Measurements from ENCODE around the gene ATP13A4. TPM values are rescaled to one million over a fixed set of nuclear protein-coding genes. Genes with fewer than 3 reads are reported as not detected.

ATP13A4 gene
- total RNA-seq, 1 donor from 2014 or later = 13.0 TPM

- TF ChIP-seq CTCF (IDR thresholded peaks at IDR 0.05) (no peak), POLR2AphosphoS5 (IDR thresholded peaks at IDR 0.05; ENCODE audit: insufficient read depth in 1 of 2, low read depth in 1 of 2) (no peak), POLR2A (IDR thresholded peaks at IDR 0.05) (no peak)
- no peaks in the 10 kb centered on the region for H3K4me1 ChIP-seq
- DNase-seq (ENCODE audit: extremely low spot score in 2 of 2) = no peak
- no peak overlapping the region for H3K27ac ChIP-seq
- no peaks in the 10 kb centered on the region for H3K27me3 ChIP-seq
- H3K9me3 ChIP-seq = no peaks in the 10 kb centered on the region
- intact Hi-C loops (cut with DNase I) = no loop called here
- no peaks in the 10 kb centered on the region for H3K36me3 ChIP-seq
- no peak overlapping the region for H3K4me3 ChIP-seq
These were observed 154.4 kb downstream of the ATP13A4 start for GRCh38 chr3:193400304-193400703.

- DNase-seq (ENCODE audit: extremely low spot score in 2 of 2) = no peak
- Histone ChIP-seq H3K27ac (no peak overlapping the region), H3K27me3 (no peaks in the 10 kb centered on the region), H3K4me3 (no peak overlapping the region), H3K9me3 (no peaks in the 10 kb centered on the region), H3K4me1 (no peaks in the 10 kb centered on the region), H3K36me3 (no peaks in the 10 kb centered on the region)
- intact Hi-C loops (cut with DNase I) = no loop called here
- no peak for TF ChIP-seq POLR2AphosphoS5 (IDR thresholded peaks at IDR 0.05; ENCODE audit: insufficient read depth in 1 of 2, low read depth in 1 of 2)
These were observed 158.0 kb downstream of the ATP13A4 start for GRCh38 chr3:193396451-193397244.

- DNase-seq (ENCODE audit: extremely low spot score in 2 of 2) = no peak
- intact Hi-C loops (cut with DNase I) = no loop called here
- Histone ChIP-seq H3K9me3 (no peaks in the 10 kb centered on the region), H3K27me3 (no peaks in the 10 kb centered on the region), H3K4me1 (no peaks in the 10 kb centered on the region), H3K4me3 (no peak overlapping the region), H3K27ac (no peak overlapping the region), H3K36me3 (no peaks in the 10 kb centered on the region)
- no peak for TF ChIP-seq CTCF (IDR thresholded peaks at IDR 0.05)
- no peak for TF ChIP-seq POLR2AphosphoS5 (IDR thresholded peaks at IDR 0.05; ENCODE audit: insufficient read depth in 1 of 2, low read depth in 1 of 2)
- no peak for TF ChIP-seq POLR2A (IDR thresholded peaks at IDR 0.05)
These were observed 162.8 kb downstream of the ATP13A4 start for GRCh38 chr3:193391902-193392301.

GRCh38 chr3:193389335-193389734 is 165.4 kb downstream of the ATP13A4 start:
- Histone ChIP-seq H3K9me3 (no peaks in the 10 kb centered on the region), H3K4me1 (no peaks in the 10 kb centered on the region), H3K36me3 (no peaks in the 10 kb centered on the region), H3K4me3 (no peak overlapping the region), H3K27me3 (no peaks in the 10 kb centered on the region), H3K27ac (no peak overlapping the region)
- intact Hi-C loops (cut with DNase I) = no loop called here
- TF ChIP-seq POLR2A (IDR thresholded peaks at IDR 0.05) = no peak
- TF ChIP-seq POLR2AphosphoS5 (IDR thresholded peaks at IDR 0.05; ENCODE audit: insufficient read depth in 1 of 2, low read depth in 1 of 2) = no peak
- TF ChIP-seq CTCF (IDR thresholded peaks at IDR 0.05) = no peak
- DNase-seq (ENCODE audit: extremely low spot score in 2 of 2) = no peak

GRCh38 chr3:193388361-193388760 is 166.3 kb downstream of the ATP13A4 start:
- Histone ChIP-seq H3K4me1 (no peaks in the 10 kb centered on the region), H3K4me3 (no peak overlapping the region), H3K27me3 (no peaks in the 10 kb centered on the region), H3K27ac (no peak overlapping the region), H3K36me3 (no peaks in the 10 kb centered on the region), H3K9me3 (no peaks in the 10 kb centered on the region)
- intact Hi-C loops (cut with DNase I) = no loop called here
- peak in 1 of 2 donors; percentile 74 for DNase-seq (ENCODE audit: extremely low spot score in 2 of 2)
- TF ChIP-seq POLR2A (IDR thresholded peaks at IDR 0.05) (no peak), CTCF (IDR thresholded peaks at IDR 0.05) (no peak), POLR2AphosphoS5 (IDR thresholded peaks at IDR 0.05; ENCODE audit: insufficient read depth in 1 of 2, low read depth in 1 of 2) (no peak)

Data from vagina (tissue), 2 donors.